Activated naive CD4-positive, alpha-beta T cell treated with anti-CD3 and anti-CD28 coated beads, Interleukin-2, amount 10 ng/mL, durations not matched to agents 5 hours and 36 hours (primary cell): ENCODE data around the gene LGR5. TPM values are rescaled to one million over a fixed set of nuclear protein-coding genes. Genes with fewer than 3 reads are reported as not detected.

Experiments used
- total RNA-seq, 2 experiments: library from RNA; stranded (reverse); gene quantifications; one replicate each; pipeline ENCODE4 v1.2.3, GENCODE V29; 2021

Gene LGR5, protein sequence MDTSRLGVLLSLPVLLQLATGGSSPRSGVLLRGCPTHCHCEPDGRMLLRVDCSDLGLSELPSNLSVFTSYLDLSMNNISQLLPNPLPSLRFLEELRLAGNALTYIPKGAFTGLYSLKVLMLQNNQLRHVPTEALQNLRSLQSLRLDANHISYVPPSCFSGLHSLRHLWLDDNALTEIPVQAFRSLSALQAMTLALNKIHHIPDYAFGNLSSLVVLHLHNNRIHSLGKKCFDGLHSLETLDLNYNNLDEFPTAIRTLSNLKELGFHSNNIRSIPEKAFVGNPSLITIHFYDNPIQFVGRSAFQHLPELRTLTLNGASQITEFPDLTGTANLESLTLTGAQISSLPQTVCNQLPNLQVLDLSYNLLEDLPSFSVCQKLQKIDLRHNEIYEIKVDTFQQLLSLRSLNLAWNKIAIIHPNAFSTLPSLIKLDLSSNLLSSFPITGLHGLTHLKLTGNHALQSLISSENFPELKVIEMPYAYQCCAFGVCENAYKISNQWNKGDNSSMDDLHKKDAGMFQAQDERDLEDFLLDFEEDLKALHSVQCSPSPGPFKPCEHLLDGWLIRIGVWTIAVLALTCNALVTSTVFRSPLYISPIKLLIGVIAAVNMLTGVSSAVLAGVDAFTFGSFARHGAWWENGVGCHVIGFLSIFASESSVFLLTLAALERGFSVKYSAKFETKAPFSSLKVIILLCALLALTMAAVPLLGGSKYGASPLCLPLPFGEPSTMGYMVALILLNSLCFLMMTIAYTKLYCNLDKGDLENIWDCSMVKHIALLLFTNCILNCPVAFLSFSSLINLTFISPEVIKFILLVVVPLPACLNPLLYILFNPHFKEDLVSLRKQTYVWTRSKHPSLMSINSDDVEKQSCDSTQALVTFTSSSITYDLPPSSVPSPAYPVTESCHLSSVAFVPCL
- total RNA-seq: not detected

GRCh38 chr12:71439613-71440344 is at the start of gene LGR5:
TSS of gene LGR5 (plus strand) at chr12:71439798. CDS start at chr12:71440081, 283 bp downstream.

Other genes starting within 250 kb of the LGR5 start
- gene ZFC3H1, start 224.1 kb downstream of the LGR5 start, total RNA-seq: 10 to 100 TPM; 65.5 to 74.5 TPM
- gene THAP2, start 224.5 kb downstream of the LGR5 start, total RNA-seq: 1 to 10 TPM; 5.4 to 6.2 TPM
- 10 to 100 TPM; 17.4 to 22.8 TPM for gene TMEM19, start 246.3 kb downstream of the LGR5 start, total RNA-seq